PC-3 (cell line): ENCODE data around the gene FAM229A.

Source experiments
- EZH2 ChIP-seq: fragments of 300-600 bp; sonication (generic); IDR thresholded peaks from one replicate; pipeline ENCODE4 v1.6.1; 2017; ENCODE audit warnings: antibody characterized with exemption, mild to moderate bottlenecking, low read length; ENCODE audit not compliant: unreplicated experiment
- TF ChIP-seq, protein P1 (sequence below): fragments of 300-600 bp; sonication (generic); conservative IDR thresholded peaks from 2 replicates; pipeline ENCODE4 v1.5.1; 2017; ENCODE audit warnings: antibody characterized with exemption, low read depth, mild to moderate bottlenecking, low read length

DNA sequence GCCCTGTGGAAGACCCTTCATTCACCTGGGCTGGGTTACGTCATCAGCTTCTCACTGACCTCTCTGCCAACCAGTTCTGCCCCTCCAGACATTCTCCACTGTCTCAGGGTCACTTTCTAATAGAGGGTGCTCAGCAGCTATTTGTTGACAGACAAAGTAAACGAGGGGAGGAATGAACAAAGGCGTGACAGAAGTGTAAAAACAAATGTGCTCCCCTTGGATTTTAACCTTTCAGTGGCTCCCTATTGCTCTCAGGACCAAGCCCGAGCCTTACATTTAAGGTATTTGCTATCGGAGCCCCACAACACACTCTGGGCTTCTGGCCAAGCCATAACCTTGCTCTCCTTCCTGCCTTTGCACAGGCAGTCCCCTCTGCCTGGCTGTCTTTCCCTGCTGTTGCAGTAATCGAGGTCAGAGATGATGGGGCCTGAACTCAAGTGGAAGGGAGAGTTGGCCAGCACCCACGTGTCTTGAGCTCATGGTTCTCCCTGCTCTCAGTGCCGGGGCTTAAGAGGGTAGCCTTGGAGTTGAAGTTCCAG is 16.9 kb downstream of the FAM229A start:
- TF ChIP-seq, protein P1, sequence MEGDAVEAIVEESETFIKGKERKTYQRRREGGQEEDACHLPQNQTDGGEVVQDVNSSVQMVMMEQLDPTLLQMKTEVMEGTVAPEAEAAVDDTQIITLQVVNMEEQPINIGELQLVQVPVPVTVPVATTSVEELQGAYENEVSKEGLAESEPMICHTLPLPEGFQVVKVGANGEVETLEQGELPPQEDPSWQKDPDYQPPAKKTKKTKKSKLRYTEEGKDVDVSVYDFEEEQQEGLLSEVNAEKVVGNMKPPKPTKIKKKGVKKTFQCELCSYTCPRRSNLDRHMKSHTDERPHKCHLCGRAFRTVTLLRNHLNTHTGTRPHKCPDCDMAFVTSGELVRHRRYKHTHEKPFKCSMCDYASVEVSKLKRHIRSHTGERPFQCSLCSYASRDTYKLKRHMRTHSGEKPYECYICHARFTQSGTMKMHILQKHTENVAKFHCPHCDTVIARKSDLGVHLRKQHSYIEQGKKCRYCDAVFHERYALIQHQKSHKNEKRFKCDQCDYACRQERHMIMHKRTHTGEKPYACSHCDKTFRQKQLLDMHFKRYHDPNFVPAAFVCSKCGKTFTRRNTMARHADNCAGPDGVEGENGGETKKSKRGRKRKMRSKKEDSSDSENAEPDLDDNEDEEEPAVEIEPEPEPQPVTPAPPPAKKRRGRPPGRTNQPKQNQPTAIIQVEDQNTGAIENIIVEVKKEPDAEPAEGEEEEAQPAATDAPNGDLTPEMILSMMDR: no peak
- TF ChIP-seq EZH2: no peak
